HepG2 (cell line): ENCODE measurements around the gene CHRNB1. TPM values are rescaled to one million over a fixed set of nuclear protein-coding genes. Genes with fewer than 3 reads are reported as not detected.
A peak's percentile ranks its signal among the peaks of the same experiment; 100 is the strongest.

ENCODE experiments used
- ELF1 ChIP-seq: sonication (generic); formaldehyde crosslinking; IDR thresholded peaks from 2 replicates; pipeline ENCODE4 v1.4.0; 2020; ENCODE audit warnings: missing genetic modification reagents
- EZH2 ChIP-seq: conservative IDR thresholded peaks from 2 replicates; pipeline ENCODE4 v1.6.1; 2012; ENCODE audit warnings: mild to moderate bottlenecking, low read depth, low read length, moderate library complexity
- HNRNPH1 ChIP-seq: fragments of 200-400 bp; formaldehyde crosslinking; optimal IDR thresholded peaks from 2 replicates; pipeline ENCODE3; 2017; ENCODE audit warnings: mild to moderate bottlenecking, low read depth, low read length
- HNRNPL ChIP-seq: fragments of 200-400 bp; formaldehyde crosslinking; IDR thresholded peaks from 2 replicates; pipeline ENCODE4 v1.6.1; 2017; ENCODE audit warnings: mild to moderate bottlenecking, low read depth, low read length
- MLLT10 ChIP-seq: sonication (generic); formaldehyde crosslinking; IDR thresholded peaks from 2 replicates; pipeline ENCODE4 v1.4.0; 2020; ENCODE audit warnings: missing genetic modification reagents
- MYPOP ChIP-seq: sonication (generic); formaldehyde crosslinking; IDR thresholded peaks from 2 replicates; pipeline ENCODE4 v1.8.1; 2023; ENCODE audit warnings: mild to moderate bottlenecking, moderate library complexity, missing genetic modification reagents
- PLSCR1 ChIP-seq: sonication (generic); formaldehyde crosslinking; IDR thresholded peaks from 2 replicates; pipeline ENCODE4 v1.5.0; 2020; ENCODE audit warnings: missing genetic modification reagents, mild to moderate bottlenecking, borderline replicate concordance
- POLR2AphosphoS2 ChIP-seq: IDR thresholded peaks from 2 replicates; pipeline ENCODE4 v1.6.1; 2011; ENCODE audit warnings: low read depth, low read length, improper control_type of control experiment
- SAFB2 ChIP-seq: sonication (generic); formaldehyde crosslinking; IDR thresholded peaks from 2 replicates; pipeline ENCODE4 v1.5.1; 2020; ENCODE audit warnings: missing genetic modification reagents, low read depth, mild to moderate bottlenecking, borderline replicate concordance
- SNAPC5 ChIP-seq: sonication (generic); formaldehyde crosslinking; IDR thresholded peaks from 2 replicates; pipeline ENCODE4 v1.8.1; 2023; ENCODE audit warnings: mild to moderate bottlenecking, missing genetic modification reagents, borderline replicate concordance
- WIZ ChIP-seq: sonication (generic); formaldehyde crosslinking; IDR thresholded peaks from 2 replicates; pipeline ENCODE4 v1.5.1; 2020; ENCODE audit warnings: mild to moderate bottlenecking, missing genetic modification reagents
- ZC3H13 ChIP-seq: sonication (generic); formaldehyde crosslinking; IDR thresholded peaks from 2 replicates; pipeline ENCODE4 v1.8.1; 2023; ENCODE audit warnings: mild to moderate bottlenecking, missing genetic modification reagents, moderate library complexity
- ZNF10 ChIP-seq: sonication (generic); formaldehyde crosslinking; IDR thresholded peaks from 2 replicates; pipeline ENCODE4 v1.4.0; 2020; ENCODE audit warnings: mild to moderate bottlenecking, low read depth, missing genetic modification reagents, borderline replicate concordance
- ZNF274 ChIP-seq: sonication (generic); formaldehyde crosslinking; IDR thresholded peaks from 2 replicates; pipeline ENCODE4 v1.5.1; 2020; ENCODE audit warnings: mild to moderate bottlenecking, missing genetic modification reagents
- ZNF280B ChIP-seq: sonication (generic); formaldehyde crosslinking; IDR thresholded peaks from 2 replicates; pipeline ENCODE4 v1.5.0; 2020; ENCODE audit warnings: missing genetic modification reagents, mild to moderate bottlenecking, borderline replicate concordance
- ZNF557 ChIP-seq: sonication (generic); formaldehyde crosslinking; IDR thresholded peaks from 2 replicates; pipeline ENCODE4 v1.4.0; 2020; ENCODE audit warnings: missing genetic modification reagents
- ZNF775 ChIP-seq: sonication (generic); formaldehyde crosslinking; IDR thresholded peaks from 2 replicates; pipeline ENCODE4 v1.4.0; 2020; ENCODE audit warnings: missing genetic modification reagents, mild to moderate bottlenecking, moderate library complexity, borderline replicate concordance
- ZNF788 ChIP-seq: sonication (generic); formaldehyde crosslinking; IDR thresholded peaks from 2 replicates; pipeline ENCODE4 v1.5.0; 2020; ENCODE audit warnings: mild to moderate bottlenecking, missing genetic modification reagents, borderline replicate concordance
- polyA plus RNA-seq, 8 experiments: library from polyadenylated mRNA; depleted of rRNA in 3 of 8; stranded (reverse) in 7 of 8; unstranded in 1 of 8; fragments of >200 nt; fragmentation: Illumina TruSeq in 4 of 8; extraction: Trizol in 4 of 8; gene quantifications; 2 replicates each; pipeline versions ENCODE4 v1.2.1 to v1.2.3, GENCODE V29; 2011 to 2016; ENCODE audit warnings: low read depth in 4 of 8, missing spikeins in 1 of 8, mixed read lengths in 1 of 8; ENCODE audit not compliant: insufficient read depth in 1 of 8
- total RNA-seq, 5 experiments: library from RNA; depleted of rRNA; stranded (reverse); fragments of >200 nt; fragmentation: Illumina TruSeq; extraction: Trizol; gene quantifications; 2 replicates each; pipeline ENCODE4 v1.2.3, GENCODE V29; 2016; ENCODE audit warnings: low read depth in 1 of 5
- TF ChIP-seq, protein P1 (sequence below): sonication (generic); formaldehyde crosslinking; IDR thresholded peaks from 2 replicates; pipeline ENCODE4 v1.4.0; 2020; ENCODE audit warnings: mild to moderate bottlenecking, missing genetic modification reagents
- TF ChIP-seq, protein P2 (sequence below): sonication (generic); formaldehyde crosslinking; IDR thresholded peaks from 2 replicates; pipeline ENCODE4 v1.5.0; 2020; ENCODE audit warnings: mild to moderate bottlenecking, missing genetic modification reagents
- TF ChIP-seq, protein P3 (sequence below): IDR thresholded peaks from 2 replicates; pipeline ENCODE4 v1.6.1; 2016; ENCODE audit warnings: missing compliant biosample characterization, missing genetic modification reagents, borderline replicate concordance

CHRNB1 gene
- total and polyA plus RNA-seq, 2 of the 13 experiments (the other 11 are each of a cell fraction or from before 2014, with no cell fraction given), result 5.4 to 33.7 TPM

- TF ChIP-seq MYPOP (CRISPR knock-in tag) (peak; percentile 91; the same call in 1 of the 2 replicates), ZNF775 (CRISPR knock-in tag) (no peak), SAFB2 (CRISPR knock-in tag) (no peak), HNRNPL (no peak), ZNF557 (no peak), HNRNPH1 (no peak), ZC3H13 (CRISPR knock-in tag) (no peak), ZNF10 (CRISPR knock-in tag) (no peak), POLR2AphosphoS2 (no peak), PLSCR1 (CRISPR knock-in tag) (no peak), ELF1 (CRISPR knock-in tag) (no peak), MLLT10 (CRISPR knock-in tag) (no peak), ZNF280B (CRISPR knock-in tag) (0 out of 2 replicates have a peak, but pooled peaks have one; percentile 27), ZNF788 (peak; percentile 69; the same call in 1 of the 2 replicates), SNAPC5 (no peak), ZNF274 (CRISPR knock-in tag) (no peak), EZH2 (no peak), WIZ (CRISPR knock-in tag) (0 out of 2 replicates have a peak, but pooled peaks have one; percentile 27)
- TF ChIP-seq, protein P1, sequence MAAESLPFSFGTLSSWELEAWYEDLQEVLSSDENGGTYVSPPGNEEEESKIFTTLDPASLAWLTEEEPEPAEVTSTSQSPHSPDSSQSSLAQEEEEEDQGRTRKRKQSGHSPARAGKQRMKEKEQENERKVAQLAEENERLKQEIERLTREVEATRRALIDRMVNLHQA (CRISPR knock-in tag), result no peak
- TF ChIP-seq, protein P2, sequence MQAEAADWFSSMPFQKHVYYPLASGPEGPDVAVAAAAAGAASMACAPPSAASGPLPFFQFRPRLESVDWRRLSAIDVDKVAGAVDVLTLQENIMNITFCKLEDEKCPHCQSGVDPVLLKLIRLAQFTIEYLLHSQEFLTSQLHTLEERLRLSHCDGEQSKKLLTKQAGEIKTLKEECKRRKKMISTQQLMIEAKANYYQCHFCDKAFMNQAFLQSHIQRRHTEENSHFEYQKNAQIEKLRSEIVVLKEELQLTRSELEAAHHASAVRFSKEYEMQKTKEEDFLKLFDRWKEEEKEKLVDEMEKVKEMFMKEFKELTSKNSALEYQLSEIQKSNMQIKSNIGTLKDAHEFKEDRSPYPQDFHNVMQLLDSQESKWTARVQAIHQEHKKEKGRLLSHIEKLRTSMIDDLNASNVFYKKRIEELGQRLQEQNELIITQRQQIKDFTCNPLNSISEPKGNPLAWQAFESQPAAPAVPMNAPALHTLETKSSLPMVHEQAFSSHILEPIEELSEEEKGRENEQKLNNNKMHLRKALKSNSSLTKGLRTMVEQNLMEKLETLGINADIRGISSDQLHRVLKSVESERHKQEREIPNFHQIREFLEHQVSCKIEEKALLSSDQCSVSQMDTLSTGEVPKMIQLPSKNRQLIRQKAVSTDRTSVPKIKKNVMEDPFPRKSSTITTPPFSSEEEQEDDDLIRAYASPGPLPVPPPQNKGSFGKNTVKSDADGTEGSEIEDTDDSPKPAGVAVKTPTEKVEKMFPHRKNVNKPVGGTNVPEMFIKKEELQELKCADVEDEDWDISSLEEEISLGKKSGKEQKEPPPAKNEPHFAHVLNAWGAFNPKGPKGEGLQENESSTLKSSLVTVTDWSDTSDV (CRISPR knock-in tag), result no peak
- TF ChIP-seq, protein P3, sequence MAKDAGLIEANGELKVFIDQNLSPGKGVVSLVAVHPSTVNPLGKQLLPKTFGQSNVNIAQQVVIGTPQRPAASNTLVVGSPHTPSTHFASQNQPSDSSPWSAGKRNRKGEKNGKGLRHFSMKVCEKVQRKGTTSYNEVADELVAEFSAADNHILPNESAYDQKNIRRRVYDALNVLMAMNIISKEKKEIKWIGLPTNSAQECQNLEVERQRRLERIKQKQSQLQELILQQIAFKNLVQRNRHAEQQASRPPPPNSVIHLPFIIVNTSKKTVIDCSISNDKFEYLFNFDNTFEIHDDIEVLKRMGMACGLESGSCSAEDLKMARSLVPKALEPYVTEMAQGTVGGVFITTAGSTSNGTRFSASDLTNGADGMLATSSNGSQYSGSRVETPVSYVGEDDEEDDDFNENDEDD, result no peak
Observed at GRCh38 chr17:7479213-7480088, 34.6 kb downstream of the CHRNB1 start, which contains the start of gene ZBTB4 (continued).
